Measurements from ENCODE around the gene CAP2.

DNA sequence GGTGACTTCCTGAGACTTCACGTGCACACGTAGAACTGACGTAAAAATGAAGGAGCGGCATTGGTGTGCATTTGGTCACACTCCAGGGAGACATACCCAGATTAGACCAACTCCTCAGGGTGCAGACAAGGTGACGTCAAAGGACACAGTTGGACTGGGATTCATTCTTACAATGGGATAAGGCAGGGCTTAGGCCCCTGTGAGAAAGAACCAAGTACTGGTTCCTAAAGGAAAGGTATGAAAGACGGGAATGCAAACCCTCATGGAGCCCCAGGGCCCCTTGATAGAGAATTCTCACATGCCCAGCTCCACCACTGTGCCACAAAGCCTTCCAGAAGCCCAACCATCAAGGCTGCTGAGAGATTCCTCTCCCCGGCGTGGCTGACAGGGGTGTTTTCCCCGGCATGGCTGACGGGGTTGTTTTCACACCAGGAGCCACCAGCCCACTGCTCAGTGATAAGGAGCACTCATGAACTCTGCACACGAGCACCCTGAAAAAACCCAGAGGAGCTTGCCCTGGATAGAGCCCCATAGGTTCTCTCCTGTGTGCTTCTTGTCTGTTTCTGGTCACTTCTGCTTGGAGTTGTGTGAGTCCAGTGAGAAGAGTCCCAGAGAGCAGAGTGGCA lies 90.1 kb downstream of the CAP2 start:
- no peak for TF ChIP-seq YY1 (IDR thresholded peaks at IDR 0.05; ENCODE audit: insufficient read depth, insufficient read length)
- TF ChIP-seq ZNF274 (IDR thresholded peaks at IDR 0.05; ENCODE audit: low read depth, low read length): no peak
- no peak for TF ChIP-seq SUZ12 (IDR thresholded peaks at IDR 0.05; ENCODE audit: extremely low read depth, insufficient read depth, insufficient read length)
